ENCODE measurements around the gene KAT8.
A peak's percentile ranks its signal among the peaks of the same experiment; 100 is the strongest.
"Not testable (repeated sequence)": the region's sequence is repeated elsewhere in the genome, so short reads cannot be mapped to it uniquely, and the experiment has no call there.

KAT8 gene

GRCh38 chr16:31083981-31084380 is 33.5 kb upstream of the KAT8 start:
- DNase-seq (ENCODE audit: low read depth): no peak

GRCh38 chr16:31084584-31085302 is 32.7 kb upstream of the KAT8 start:
- DNase-seq (ENCODE audit: low read depth): no peak

GRCh38 chr16:31085411-31085810 is 32.1 kb upstream of the KAT8 start:
- no peak for DNase-seq (ENCODE audit: low read depth)

- no peak for DNase-seq (ENCODE audit: low read depth)
Measured at GRCh38 chr16:31085873-31086628, 31.4 kb upstream of the KAT8 start.

- no peak for DNase-seq (ENCODE audit: low read depth)
Measured at GRCh38 chr16:31086629-31086906, 30.9 kb upstream of the KAT8 start.

GRCh38 chr16:31087481-31087880 is 30.0 kb upstream of the KAT8 start:
- DNase-seq (ENCODE audit: low read depth): no peak

GRCh38 chr16:31087971-31088370 is 29.5 kb upstream of the KAT8 start:
- DNase-seq (ENCODE audit: low read depth): no peak

GRCh38 chr16:31088459-31089183 is 28.8 kb upstream of the KAT8 start, which contains the start of gene PRSS53:
Gene PRSS53, minus strand, starts transcription at chr16:31088943. Its CDS starts 134 bp downstream, at chr16:31088809.
- DNase-seq (ENCODE audit: low read depth): no peak

GRCh38 chr16:31089199-31089598 is 28.3 kb upstream of the KAT8 start:
- no peak for DNase-seq (ENCODE audit: low read depth)

GRCh38 chr16:31090540-31090939 is 26.9 kb upstream of the KAT8 start:
- DNase-seq (ENCODE audit: low read depth): no peak

- no peak for DNase-seq (ENCODE audit: low read depth)
Measured at GRCh38 chr16:31092330-31092729, 25.1 kb upstream of the KAT8 start.

GRCh38 chr16:31093132-31093703 is 24.2 kb upstream of the KAT8 start:
- no peak for DNase-seq (ENCODE audit: low read depth)

GRCh38 chr16:31094088-31094423 is 23.4 kb upstream of the KAT8 start:
- no peak for DNase-seq (ENCODE audit: low read depth)

GRCh38 chr16:31094424-31095120 is 22.9 kb upstream of the KAT8 start, which contains the start of gene VKORC1:
Gene VKORC1, minus strand, starts transcription at chr16:31094797. Its CDS starts 68 bp downstream, at chr16:31094729.
- peak; percentile 83 for DNase-seq (ENCODE audit: low read depth)

GRCh38 chr16:31099860-31100638 is 17.4 kb upstream of the KAT8 start:
- no peak for DNase-seq (ENCODE audit: low read depth)

GRCh38 chr16:31100876-31101641 is 16.4 kb upstream of the KAT8 start:
- not testable (repeated sequence) for DNase-seq (ENCODE audit: low read depth)

- DNase-seq (ENCODE audit: low read depth): peak; percentile 48
Measured at GRCh38 chr16:31105677-31106213, 11.7 kb upstream of the KAT8 start.

- DNase-seq (ENCODE audit: low read depth): no peak
Measured at GRCh38 chr16:31106509-31107464, 10.7 kb upstream of the KAT8 start.

GRCh38 chr16:31107465-31107867 is 10.0 kb upstream of the KAT8 start:
- no peak for DNase-seq (ENCODE audit: low read depth)

All from T-helper 22 cell (primary cell).